GM21576 (cell line): ENCODE results near the gene SCN1B.
"Not testable (repeated sequence)": the region's sequence is repeated elsewhere in the genome, so short reads cannot be mapped to it uniquely, and the experiment has no call there.

Source experiments
- ATAC-seq: cut with Tn5 transposase; IDR thresholded peaks from one replicate; pipeline ENCODE4 v1.9.1; 2021; ENCODE audit warnings: mild to moderate bottlenecking, moderate library complexity; ENCODE audit not compliant: unreplicated experiment

SCN1B gene

GRCh38 chr19:35030257-35031071 is at the start of gene SCN1B:
TSS of gene SCN1B (plus strand) at chr19:35030470. CDS start at chr19:35030821, 351 bp downstream.
- no peak for ATAC-seq

DNA sequence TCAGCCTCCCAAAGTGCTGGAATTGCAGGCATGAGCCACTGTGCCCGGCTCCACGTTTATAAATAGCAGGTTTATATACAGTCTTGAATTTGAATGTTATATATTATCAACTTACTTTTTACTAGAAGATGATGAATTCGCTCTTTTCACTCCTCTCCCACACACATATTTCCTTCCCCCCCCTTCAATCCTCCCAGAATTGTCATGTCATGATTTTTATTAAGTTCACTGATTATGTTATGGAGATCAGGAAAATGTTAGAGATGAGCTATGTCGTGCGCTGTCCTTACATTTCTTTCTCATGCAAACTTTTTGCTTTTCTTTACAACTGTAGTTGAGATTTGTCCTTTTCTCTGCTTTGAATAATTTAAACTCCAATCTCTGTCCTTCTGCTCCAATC is 48.0 kb upstream of the SCN1B start:
- ATAC-seq = no peak

GRCh38 chr19:34983786-34984185 is 46.5 kb upstream of the SCN1B start:
- ATAC-seq = no peak

GRCh38 chr19:34984287-34984686 is 46.0 kb upstream of the SCN1B start:
- ATAC-seq = no peak

GRCh38 chr19:34985249-34986022 is 44.8 kb upstream of the SCN1B start:
- no peak for ATAC-seq

- no peak for ATAC-seq
Observed at GRCh38 chr19:34988119-34988518, 42.2 kb upstream of the SCN1B start.

GRCh38 chr19:34989298-34989697 is 41.0 kb upstream of the SCN1B start:
- ATAC-seq = no peak

DNA sequence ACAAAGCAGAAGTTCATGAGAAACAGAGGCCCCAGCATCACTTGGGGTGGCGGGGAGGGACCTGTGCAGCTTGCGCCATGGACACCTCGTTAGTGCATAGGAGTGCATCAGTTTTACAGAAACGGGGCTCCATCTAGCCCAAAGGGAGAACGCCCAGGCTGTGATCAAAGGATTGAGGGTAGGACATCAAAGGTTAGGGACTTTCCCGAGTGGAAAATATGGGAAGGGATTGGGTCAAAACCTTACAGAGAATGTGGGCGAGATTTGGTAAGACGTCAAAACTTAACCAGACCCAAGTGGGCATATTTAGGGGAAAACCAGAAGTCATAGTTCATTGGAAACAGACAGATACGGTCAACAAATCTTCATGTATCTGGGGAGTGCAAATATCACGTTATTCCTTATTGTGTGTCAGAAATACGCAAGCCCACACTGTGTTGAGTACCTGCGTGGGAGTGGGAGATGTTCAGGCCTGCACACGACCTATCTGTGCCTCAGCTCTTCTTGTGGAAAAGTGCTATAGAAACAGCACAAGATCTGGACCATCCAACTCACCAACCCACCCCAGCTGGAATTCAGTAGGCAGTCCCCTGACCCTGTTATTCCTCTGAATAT is 39.6 kb upstream of the SCN1B start:
- no peak for ATAC-seq

- no peak for ATAC-seq
Observed at GRCh38 chr19:34991542-34992333, 38.5 kb upstream of the SCN1B start.

DNA sequence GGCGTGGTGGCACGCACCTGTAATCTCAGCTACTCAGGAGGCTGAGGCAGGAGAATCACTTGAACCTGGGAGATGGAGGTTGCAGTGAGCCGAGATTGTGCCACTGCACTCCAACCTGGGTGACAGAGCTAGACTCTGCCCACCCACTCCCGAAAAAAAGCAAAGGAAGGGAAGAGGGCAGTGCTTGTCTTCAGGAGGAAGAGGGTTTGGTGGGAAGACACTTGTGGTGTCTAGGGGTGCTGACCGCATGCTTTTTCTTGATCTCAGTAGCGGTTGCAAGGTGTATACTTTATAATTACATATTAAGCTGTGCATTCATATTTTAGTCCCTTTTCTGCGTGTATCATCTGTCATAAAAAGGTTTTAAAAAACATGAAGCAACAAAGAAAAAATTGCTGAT is 37.7 kb upstream of the SCN1B start:
- ATAC-seq = not testable (repeated sequence)

DNA sequence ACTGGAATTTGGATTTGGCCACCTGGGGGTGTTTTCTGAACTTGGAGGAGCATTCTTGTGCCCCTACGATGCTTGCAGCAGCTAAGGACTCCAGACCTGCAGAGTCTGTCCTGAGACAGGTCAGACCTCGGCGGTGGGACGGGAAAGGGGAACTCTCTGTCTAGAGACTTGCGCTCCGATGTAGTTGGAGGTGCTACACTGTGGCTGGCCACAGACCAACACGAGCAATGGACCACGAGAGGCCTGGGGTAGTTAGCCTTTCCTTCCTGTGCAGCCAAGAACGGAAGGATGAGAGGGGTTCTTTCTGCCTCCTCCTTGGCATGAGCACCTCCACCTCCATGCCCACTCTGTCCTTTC is 36.0 kb upstream of the SCN1B start:
- no peak for ATAC-seq

DNA sequence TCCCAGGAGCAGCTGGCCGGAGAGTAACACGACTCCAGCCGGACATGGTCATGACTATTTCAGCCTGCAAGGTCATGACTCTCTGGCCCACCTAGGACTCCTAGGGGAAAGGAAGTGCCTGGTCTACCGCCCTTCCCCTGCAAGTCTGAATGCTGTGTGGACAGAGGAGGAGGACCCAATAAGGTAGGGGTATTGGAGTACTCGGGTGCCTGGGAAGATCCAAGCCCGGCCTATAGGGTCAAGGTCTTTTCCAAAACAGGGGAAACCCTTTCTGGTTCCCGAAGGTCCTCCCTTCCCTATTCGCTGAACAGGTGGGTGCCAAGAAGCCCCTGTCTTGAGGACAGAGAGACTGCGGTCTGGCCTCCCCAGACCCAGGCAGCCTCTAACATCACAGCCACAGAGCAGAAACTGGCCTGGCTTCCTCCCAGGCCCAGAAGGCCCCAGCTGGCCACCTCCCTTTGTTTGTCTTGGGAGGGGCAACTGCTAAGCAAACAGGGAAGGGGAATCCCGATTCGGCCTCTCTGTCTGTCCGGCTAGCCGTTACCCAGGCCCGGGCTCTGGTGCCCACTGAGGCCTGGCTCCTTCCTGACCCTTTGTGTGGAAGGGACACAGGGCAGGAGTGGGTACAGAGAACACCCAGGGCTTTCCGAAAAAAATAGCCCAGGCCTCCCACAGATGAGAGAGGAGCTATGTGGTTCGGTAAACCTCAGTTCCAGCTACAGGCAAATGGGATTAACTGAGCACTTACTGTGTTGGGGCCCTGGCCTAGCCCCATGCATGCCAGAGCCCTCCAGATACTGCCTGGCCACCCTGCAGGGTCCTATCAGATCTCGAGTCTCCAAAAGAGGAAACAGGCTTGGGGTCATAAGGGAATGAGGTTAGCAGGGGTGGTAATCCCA is 35.4 kb upstream of the SCN1B start:
- ATAC-seq = no peak

GRCh38 chr19:34995551-34995950 is 34.7 kb upstream of the SCN1B start:
- no peak for ATAC-seq

GRCh38 chr19:34997071-34997617 is 33.1 kb upstream of the SCN1B start:
- ATAC-seq = no peak

DNA sequence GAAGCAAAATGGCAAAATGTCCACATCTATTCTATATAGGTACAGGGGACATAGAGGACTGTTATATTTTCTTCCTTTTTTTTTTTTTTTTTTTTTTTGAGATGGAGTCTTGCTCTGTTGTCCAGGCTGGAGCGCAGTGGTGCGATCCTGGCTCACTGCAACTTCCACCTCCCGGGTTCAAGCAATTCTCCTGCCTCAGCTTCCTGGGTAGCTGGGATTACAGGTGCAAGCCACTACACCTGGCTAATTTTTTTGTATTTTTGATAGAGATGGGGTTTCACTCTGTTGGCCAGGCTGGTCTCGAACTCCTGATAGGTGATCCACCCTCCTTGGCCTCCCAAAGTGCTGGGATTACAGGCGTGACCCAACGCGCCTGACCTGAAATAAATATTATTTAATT is 32.0 kb upstream of the SCN1B start:
- ATAC-seq = not testable (repeated sequence)

GRCh38 chr19:34998777-34999497 is 31.3 kb upstream of the SCN1B start:
- no peak for ATAC-seq

GRCh38 chr19:34999498-35000337 is 30.6 kb upstream of the SCN1B start, which contains the start of gene GRAMD1A:
TSS of gene GRAMD1A (plus strand) at chr19:35000323. CDS start at chr19:35000479, 156 bp downstream.
- ATAC-seq = peak; percentile 51

DNA sequence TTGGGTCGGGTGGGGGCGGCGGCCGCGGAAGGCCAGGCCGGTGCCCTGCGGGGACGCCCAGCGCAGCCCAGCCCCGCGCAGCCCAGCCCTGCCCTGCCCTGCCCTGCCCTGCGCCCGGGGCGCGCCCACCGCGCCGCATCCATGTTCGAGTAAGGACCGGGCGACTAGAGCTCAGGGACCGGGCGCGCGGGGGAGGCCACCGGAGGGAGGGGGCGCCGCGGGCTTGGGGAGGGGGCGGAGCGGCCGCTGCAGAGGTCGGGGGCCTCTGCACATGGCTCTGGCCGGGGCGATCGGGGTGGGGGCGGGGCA is 30.0 kb upstream of the SCN1B start:
- ATAC-seq = no peak
